Nephron (organoid): ENCODE results near the gene DUSP14.
"Not testable (repeated sequence)": the region's sequence is repeated elsewhere in the genome, so short reads cannot be mapped to it uniquely, and the experiment has no call there.

ENCODE experiments used
- H3K27ac Mint-ChIP-seq, 3 experiments: 2 replicates each; pipeline ENCODE4 v1.8.0; 2020; ENCODE audit warnings: mixed read lengths in 3 of 3, mild to moderate bottlenecking in 2 of 3, moderate library complexity in 1 of 3
- H3K27me3 Mint-ChIP-seq: 2 replicates; pipeline ENCODE4 v1.8.0; 2021; ENCODE audit warnings: low read depth, mild to moderate bottlenecking, moderate library complexity, mixed read lengths
- H3K36me3 Mint-ChIP-seq: 2 replicates; pipeline ENCODE4 v1.8.0; 2020; ENCODE audit warnings: low read depth, mixed read lengths
- H3K4me1 Mint-ChIP-seq: 2 replicates; pipeline ENCODE4 v1.8.0; 2020; ENCODE audit warnings: mixed read lengths
- H3K4me3 Mint-ChIP-seq, 3 experiments: 2 replicates each; pipeline ENCODE4 v1.8.0; 2020; ENCODE audit warnings: mild to moderate bottlenecking in 3 of 3, mixed read lengths in 3 of 3, moderate library complexity in 2 of 3
- H3K9me3 Mint-ChIP-seq: 2 replicates; pipeline ENCODE4 v1.8.0; 2020; ENCODE audit warnings: mixed read lengths
- TF ChIP-seq, protein P1 (sequence below), 3 experiments: fragments of 200-600 bp; sonication (generic); IDR thresholded peaks; one replicate each; pipeline ENCODE4 v1.5.0; 2021; ENCODE audit warnings: antibody characterized with exemption in 3 of 3; ENCODE audit not compliant: unreplicated experiment in 3 of 3

Gene DUSP14, protein sequence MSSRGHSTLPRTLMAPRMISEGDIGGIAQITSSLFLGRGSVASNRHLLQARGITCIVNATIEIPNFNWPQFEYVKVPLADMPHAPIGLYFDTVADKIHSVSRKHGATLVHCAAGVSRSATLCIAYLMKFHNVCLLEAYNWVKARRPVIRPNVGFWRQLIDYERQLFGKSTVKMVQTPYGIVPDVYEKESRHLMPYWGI

DNA sequence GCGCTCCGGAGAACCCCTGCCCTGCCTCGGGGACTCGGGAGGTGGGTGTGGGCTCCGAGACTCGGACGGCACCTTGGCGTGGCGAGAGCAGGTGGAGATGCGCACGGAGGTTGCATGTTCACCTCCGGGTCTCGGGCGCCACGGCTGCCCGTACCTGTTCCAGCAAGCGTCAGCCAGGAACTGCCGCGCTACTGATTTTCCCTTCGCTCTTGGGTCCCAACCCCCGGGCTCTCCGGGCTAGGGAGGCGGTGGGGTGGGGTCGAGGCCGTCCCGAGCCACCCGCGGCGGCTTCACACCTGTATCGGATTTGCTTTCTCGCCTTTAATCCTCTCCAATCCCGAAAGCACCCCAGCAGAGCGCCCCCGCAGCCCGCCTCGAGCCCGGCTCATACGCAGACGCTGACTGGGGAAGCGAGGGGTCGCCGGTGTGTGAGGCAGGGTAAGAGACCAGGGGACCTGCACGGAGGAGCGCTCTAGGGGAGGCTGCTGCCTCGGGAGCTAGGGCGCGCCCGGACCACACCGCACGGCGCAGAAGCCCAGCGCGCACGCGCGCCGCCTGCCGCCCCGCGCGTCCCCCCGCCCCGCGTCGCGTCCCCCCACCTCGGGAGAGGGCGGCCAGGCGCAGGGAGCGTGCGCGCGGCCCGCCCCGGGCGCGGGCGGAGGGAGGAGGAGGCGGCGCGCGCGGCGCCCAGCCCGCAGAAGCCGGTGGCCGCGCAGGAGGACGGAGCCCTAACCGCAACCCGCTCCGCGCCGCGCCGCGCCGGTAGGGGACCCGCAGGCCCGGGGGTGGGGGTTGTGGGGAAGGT lies at the start of gene DUSP14:
DUSP14 (plus strand) TSS at position 695 of the 805 bp plus-strand sequence. CDS start 22,382 bp downstream, outside the sequence.
- H3K9me3 Mint-ChIP-seq, result no peaks in the 10 kb centered on the region
- H3K27ac Mint-ChIP-seq, result peak within 1 kb of the TSS; percentile 40 to 88 (median 86)
- H3K36me3 Mint-ChIP-seq, result no peaks in the 10 kb centered on the region
- peaks cover 7% of the 10 kb centered on the region for H3K27me3 Mint-ChIP-seq
- H3K4me3 Mint-ChIP-seq, result peak within 1 kb of the TSS; percentile 94 to 97 (median 95)
- TF ChIP-seq, protein P1, sequence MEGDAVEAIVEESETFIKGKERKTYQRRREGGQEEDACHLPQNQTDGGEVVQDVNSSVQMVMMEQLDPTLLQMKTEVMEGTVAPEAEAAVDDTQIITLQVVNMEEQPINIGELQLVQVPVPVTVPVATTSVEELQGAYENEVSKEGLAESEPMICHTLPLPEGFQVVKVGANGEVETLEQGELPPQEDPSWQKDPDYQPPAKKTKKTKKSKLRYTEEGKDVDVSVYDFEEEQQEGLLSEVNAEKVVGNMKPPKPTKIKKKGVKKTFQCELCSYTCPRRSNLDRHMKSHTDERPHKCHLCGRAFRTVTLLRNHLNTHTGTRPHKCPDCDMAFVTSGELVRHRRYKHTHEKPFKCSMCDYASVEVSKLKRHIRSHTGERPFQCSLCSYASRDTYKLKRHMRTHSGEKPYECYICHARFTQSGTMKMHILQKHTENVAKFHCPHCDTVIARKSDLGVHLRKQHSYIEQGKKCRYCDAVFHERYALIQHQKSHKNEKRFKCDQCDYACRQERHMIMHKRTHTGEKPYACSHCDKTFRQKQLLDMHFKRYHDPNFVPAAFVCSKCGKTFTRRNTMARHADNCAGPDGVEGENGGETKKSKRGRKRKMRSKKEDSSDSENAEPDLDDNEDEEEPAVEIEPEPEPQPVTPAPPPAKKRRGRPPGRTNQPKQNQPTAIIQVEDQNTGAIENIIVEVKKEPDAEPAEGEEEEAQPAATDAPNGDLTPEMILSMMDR (IDR thresholded peaks at IDR 0.05; ENCODE audit: unreplicated experiment in 3 of 3), result no peak
- H3K4me1 Mint-ChIP-seq, result peaks cover 35% of the 10 kb centered on the region

DNA sequence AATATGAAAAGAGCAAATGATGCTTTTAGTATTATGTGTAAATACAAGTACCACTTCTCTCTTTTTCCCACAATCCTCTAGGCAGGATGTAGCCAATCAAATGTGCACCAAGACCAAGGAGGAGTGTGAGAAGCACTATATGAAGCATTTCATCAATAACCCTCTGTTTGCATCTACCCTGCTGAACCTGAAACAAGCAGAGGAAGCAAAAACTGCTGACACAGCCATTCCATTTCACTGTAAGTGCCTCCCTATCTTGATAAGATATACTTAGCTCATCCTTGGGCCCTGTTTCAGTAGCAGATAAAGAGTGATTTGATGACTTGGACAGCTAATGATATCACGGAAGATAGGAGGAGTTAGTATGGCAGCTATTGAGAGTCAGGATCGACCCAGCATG lies 49.3 kb upstream of the DUSP14 start:
- Mint-ChIP-seq H3K27me3 (no peaks in the 10 kb centered on the region), H3K27ac (no peak overlapping the region), H3K4me3 (no peak overlapping the region), H3K4me1 (no peaks in the 10 kb centered on the region), H3K9me3 (no peaks in the 10 kb centered on the region), H3K36me3 (peaks cover 57% of the 10 kb centered on the region)
- TF ChIP-seq, protein P1 (IDR thresholded peaks at IDR 0.05; ENCODE audit: unreplicated experiment in 3 of 3), result no peak

DNA sequence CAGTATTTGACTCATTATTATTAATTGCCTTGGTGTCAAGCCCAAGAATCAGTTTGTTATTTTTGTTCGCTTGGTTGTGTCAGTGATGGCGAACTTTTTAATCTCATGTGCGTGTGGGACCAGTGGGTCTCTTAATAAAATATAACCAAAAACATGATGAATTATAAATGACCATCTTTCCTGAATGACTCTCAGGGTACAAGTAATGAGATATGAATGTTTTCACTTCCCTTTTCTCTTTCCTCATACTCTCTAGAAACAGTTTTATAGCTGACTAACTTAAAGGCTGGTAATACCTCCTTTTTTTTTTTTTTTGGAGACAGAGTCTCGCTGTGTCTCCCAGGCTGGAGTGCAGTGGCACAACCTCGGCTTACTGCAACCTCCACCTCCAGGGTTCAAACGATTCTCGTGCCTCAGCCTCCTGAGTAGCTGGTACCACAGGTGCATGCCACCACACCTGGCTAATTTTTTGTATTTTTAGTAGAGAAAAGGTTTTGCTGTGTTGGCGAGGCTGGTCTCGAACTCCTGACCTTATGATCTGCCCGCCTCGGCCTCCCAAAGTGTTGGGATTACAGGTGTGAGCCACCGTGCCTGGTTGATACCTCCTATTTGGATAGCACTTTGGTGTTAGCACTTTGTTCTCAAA lies 48.2 kb upstream of the DUSP14 start:
- not testable (repeated sequence) for H3K27ac Mint-ChIP-seq, H3K4me3 Mint-ChIP-seq, H3K9me3 Mint-ChIP-seq, H3K4me1 Mint-ChIP-seq, H3K27me3 Mint-ChIP-seq
- H3K36me3 Mint-ChIP-seq, result peaks cover 58% of the 10 kb centered on the region

DNA sequence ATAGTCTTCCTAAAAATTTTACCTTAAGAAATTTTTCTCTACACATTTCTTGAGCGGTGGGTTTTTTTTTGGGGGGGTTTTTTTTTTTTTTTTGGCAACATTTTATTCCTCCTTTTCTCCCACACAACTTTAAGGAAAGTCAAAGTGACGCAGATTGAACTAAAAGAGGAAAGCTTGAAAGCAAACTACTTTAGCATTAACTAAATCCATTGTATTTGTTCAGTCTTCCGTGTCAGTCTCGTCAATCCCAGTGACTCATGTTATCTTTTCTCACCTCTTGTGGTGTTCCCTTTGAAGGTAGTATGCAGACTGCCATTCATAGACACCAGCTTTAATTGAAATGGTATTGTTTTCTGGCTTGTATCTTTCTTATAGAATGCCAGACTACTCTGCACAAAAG lies 43.7 kb upstream of the DUSP14 start:
- Mint-ChIP-seq H3K36me3 (peaks cover 56% of the 10 kb centered on the region), H3K4me1 (peaks cover 10% of the 10 kb centered on the region), H3K27me3 (no peaks in the 10 kb centered on the region), H3K4me3 (no peak overlapping the region), H3K9me3 (no peaks in the 10 kb centered on the region), H3K27ac (peak overlapping the region; percentile 9 to 58 (median 18))
- TF ChIP-seq, protein P1 (IDR thresholded peaks at IDR 0.05; ENCODE audit: unreplicated experiment in 3 of 3), result no peak

DNA sequence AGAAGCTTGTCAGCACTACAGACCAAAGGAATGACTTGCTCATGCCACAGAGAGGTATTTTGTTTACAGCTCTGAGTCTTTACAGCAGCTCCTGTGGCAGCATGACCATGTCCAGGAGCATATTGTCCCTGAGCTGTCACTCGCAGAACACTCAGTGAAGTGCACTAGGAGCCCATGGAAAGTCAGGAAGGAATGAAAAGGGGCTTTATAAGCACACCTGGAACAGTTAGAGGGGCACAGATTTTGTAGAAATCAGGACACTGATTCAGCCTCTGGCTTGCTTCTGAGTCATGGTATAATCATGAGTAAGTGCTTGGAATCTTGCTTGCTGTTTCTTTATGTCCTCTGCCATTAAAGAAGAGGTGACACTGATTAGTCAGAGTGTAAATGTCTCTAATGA lies 42.0 kb upstream of the DUSP14 start:
- Mint-ChIP-seq H3K4me3 (no peak overlapping the region), H3K9me3 (no peaks in the 10 kb centered on the region), H3K4me1 (peaks cover 15% of the 10 kb centered on the region), H3K36me3 (peaks cover 47% of the 10 kb centered on the region), H3K27me3 (no peaks in the 10 kb centered on the region), H3K27ac (no peak overlapping the region)
- TF ChIP-seq, protein P1 (IDR thresholded peaks at IDR 0.05; ENCODE audit: unreplicated experiment in 3 of 3), result no peak

DNA sequence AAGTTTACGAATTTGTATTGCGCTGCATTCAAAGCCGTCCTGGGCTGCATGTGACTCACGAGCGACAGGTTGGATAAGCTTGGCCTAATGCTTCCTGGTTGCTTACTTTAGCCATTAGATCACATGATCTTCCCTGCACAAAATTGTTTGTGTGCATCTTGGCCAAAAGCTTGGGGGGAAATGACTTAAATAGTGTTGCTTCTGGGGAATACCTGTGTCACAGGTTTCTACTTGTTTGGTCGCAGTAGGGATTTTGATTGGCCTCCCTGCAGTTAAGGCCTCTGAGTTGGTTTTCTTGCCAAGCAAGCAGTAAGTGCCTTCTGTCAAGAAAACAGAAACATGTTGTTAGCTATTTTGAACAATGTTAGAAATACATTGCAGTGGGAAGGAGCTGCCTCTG lies 39.6 kb upstream of the DUSP14 start:
- no peak overlapping the region for H3K4me3 Mint-ChIP-seq
- peak overlapping the region; percentile 68 to 78 (median 76) for H3K27ac Mint-ChIP-seq
- TF ChIP-seq, protein P1 (IDR thresholded peaks at IDR 0.05; ENCODE audit: unreplicated experiment in 3 of 3), result no peak
- H3K4me1 Mint-ChIP-seq, result peaks cover 27% of the 10 kb centered on the region
- no peaks in the 10 kb centered on the region for H3K9me3 Mint-ChIP-seq
- H3K36me3 Mint-ChIP-seq, result peaks cover 46% of the 10 kb centered on the region
- no peaks in the 10 kb centered on the region for H3K27me3 Mint-ChIP-seq

DNA sequence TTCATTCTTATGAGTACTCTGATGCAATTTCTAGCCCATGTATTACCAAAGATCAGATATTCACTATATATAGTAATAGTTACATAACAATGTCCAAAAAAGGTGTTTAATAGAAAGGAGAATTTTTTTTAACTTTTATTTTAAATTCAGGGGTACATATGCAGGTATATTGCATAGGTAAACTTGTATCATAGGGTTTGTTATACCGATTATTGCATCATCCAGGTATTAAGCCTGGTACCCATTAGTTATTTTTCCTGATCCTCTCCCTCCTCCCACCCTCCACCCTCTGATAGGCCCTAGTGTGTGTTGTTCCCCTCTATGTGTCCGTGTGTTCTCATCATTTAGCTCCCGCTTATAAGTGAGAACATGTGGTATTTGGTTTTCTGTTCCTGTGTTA lies 31.9 kb upstream of the DUSP14 start:
- H3K9me3 Mint-ChIP-seq, H3K27ac Mint-ChIP-seq, H3K4me3 Mint-ChIP-seq, H3K27me3 Mint-ChIP-seq: not testable (repeated sequence)
- peaks cover 15% of the 10 kb centered on the region for H3K4me1 Mint-ChIP-seq
- peaks cover 42% of the 10 kb centered on the region for H3K36me3 Mint-ChIP-seq
